Measurements from ENCODE around the gene C2orf92.

DNA sequence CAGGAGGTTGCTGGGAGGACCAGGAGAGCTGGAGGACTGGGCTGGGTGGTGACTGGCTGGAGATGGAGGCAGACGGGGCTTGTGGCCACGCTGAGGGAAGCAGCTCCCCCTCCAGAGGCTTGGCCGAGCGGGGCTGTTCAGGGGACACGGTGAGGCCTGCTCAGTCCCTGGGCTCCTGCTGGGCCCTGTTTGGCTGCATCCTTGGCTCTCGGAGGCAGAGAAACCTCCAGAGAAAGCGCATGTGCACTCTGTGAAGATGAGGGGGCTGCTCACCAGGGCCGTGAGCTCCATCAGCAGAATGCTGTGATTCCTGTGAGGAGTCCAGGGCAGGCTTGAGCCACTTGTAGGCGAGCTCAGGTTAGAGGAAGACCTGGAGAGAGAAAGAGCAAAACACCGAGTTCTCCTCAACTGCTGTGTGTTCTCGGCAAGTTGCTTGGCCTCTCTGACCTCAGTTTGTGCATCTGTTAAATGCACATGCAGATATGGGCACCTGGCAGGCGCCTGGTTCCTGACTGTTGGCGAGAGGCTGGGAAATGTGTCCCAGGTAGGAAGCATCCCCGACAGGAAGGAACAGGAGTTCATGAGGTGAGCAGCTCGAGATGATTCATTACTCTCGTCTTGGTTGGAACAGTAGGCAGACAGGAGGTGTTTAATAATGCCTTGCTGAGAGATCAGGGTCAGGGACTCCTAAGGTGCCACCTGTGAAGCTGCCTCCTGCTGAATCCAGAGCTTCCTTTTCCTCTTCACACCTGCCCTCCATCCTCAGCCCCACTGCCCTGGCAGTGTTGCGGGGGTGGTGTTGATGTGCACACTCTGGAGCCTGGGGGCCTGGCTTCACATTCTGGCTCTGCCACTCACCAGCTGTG lies 44.8 kb downstream of the C2orf92 start:
- TF ChIP-seq, protein P1, sequence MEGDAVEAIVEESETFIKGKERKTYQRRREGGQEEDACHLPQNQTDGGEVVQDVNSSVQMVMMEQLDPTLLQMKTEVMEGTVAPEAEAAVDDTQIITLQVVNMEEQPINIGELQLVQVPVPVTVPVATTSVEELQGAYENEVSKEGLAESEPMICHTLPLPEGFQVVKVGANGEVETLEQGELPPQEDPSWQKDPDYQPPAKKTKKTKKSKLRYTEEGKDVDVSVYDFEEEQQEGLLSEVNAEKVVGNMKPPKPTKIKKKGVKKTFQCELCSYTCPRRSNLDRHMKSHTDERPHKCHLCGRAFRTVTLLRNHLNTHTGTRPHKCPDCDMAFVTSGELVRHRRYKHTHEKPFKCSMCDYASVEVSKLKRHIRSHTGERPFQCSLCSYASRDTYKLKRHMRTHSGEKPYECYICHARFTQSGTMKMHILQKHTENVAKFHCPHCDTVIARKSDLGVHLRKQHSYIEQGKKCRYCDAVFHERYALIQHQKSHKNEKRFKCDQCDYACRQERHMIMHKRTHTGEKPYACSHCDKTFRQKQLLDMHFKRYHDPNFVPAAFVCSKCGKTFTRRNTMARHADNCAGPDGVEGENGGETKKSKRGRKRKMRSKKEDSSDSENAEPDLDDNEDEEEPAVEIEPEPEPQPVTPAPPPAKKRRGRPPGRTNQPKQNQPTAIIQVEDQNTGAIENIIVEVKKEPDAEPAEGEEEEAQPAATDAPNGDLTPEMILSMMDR (IDR thresholded peaks at IDR 0.05): no peak
- TF ChIP-seq POLR2AphosphoS5 (IDR thresholded peaks at IDR 0.05; ENCODE audit: insufficient read depth in 1 of 2, low read depth in 1 of 2) (no peak), POLR2A (IDR thresholded peaks at IDR 0.05) (no peak)

All from vagina (tissue), 2 donors.